Left lung (tissue), 10 donors: ENCODE results near the gene CEMIP2. TPM values are rescaled to one million over a fixed set of nuclear protein-coding genes. Genes with fewer than 3 reads are reported as not detected.
"Not testable (repeated sequence)": the region's sequence is repeated elsewhere in the genome, so short reads cannot be mapped to it uniquely, and the experiment has no call there.

Source experiments
- ATAC-seq: fragments of 200-7000 bp; cut with Tn5 transposase; one replicate; pipeline ENCODE4 v1.9.1; 2020; ENCODE audit warnings: moderate library complexity
- DNase-seq, 4 donors: peaks; one replicate each; pipeline ENCODE4 v3.0.0-alpha.2; 2013 to 2020
- H3K27ac ChIP-seq, 2 donors: fragments of 200-600 bp; sonication (generic) in 1 of 2; one replicate each; pipeline versions ENCODE4 v1.5.0 to v1.8.0; 2020 to 2021
- H3K27me3 ChIP-seq, 2 donors: fragments of 200-600 bp; sonication (generic) in 1 of 2; one replicate each; pipeline versions ENCODE4 v1.5.0 to v1.8.0; 2020 to 2021
- H3K36me3 ChIP-seq, 2 donors: fragments of 200-600 bp; sonication (generic) in 1 of 2; one replicate each; pipeline versions ENCODE4 v1.5.0 to v1.8.0; 2020 to 2021
- H3K4me1 ChIP-seq, 2 donors: fragments of 200-600 bp; one replicate each; pipeline ENCODE4 v1.8.0; 2021
- H3K4me3 ChIP-seq, 2 donors: fragments of 200-600 bp; sonication (generic) in 1 of 2; one replicate each; pipeline versions ENCODE4 v1.5.0 to v1.8.0; 2020 to 2021; ENCODE audit warnings: mild to moderate bottlenecking in 1 of 2
- H3K9me3 ChIP-seq, 2 donors: fragments of 200-600 bp; sonication (generic) in 1 of 2; one replicate each; pipeline versions ENCODE4 v1.5.0 to v1.8.0; 2020 to 2021
- CTCF ChIP-seq, 2 donors: fragments of 200-600 bp; sonication (generic) in 1 of 2; IDR thresholded peaks; one replicate each; pipeline versions ENCODE4 v1.5.0 to v1.8.0; 2021; ENCODE audit warnings: antibody characterized with exemption in 2 of 2
- intact Hi-C, 2 donors: fragments of 100-400 bp; cut with DNase I; formaldehyde crosslinking; loops; one replicate each; pipeline versions ENCODE4 v1.11.2 to v1.14.2; 2022
- polyA plus RNA-seq, 6 donors: library from polyadenylated mRNA; unstranded; fragments of 120-200 nt; gene quantifications; one replicate each; pipeline ENCODE4 v1.2.1, GENCODE V29; 2013; ENCODE audit not compliant: insufficient read length in 6 of 6
- total RNA-seq, 2 donors: library from RNA; stranded (reverse); fragmentation: NEBNext Ultra II Directional; extraction: Animal tissue kit (Norgen Biotek cat#: 25700); gene quantifications; one replicate each; pipeline ENCODE4 v1.2.1, GENCODE V29; 2021
- donor health status: DM: no; HTN: yes; CAD: no.
- donor health status: DM: no; HTN: no; CAD: no.

Gene CEMIP2
- total and polyA plus RNA-seq, 8 donors, result 48.0 to 111 (median 54.4) TPM

DNA sequence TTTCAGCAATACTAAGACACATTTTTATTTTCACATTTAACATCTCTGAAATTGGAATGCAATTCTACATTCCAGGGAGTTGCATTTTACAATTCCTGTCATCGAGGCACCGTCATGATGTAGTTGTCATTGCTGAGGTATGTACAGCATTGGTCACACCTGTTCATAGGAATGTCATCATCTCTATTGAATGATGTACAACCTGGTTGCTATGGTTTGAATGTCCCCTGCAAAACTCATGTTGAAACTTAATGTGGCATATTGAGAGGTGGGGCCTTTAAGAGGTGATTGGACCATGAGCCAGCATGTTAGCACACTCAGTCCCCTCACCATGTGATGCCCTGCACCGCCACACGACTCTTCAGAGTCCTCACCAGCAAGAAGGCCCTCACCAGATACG, 103.1 kb downstream of the CEMIP2 start:
- Histone ChIP-seq H3K36me3 (no peaks in the 10 kb centered on the region), H3K27me3 (no peaks in the 10 kb centered on the region), H3K9me3 (no peaks in the 10 kb centered on the region), H3K4me3 (no peak overlapping the region), H3K4me1 (peaks cover 0 to 9% of the 10 kb centered on the region in 2 donors), H3K27ac (no peak overlapping the region)
- TF ChIP-seq CTCF (IDR thresholded peaks at IDR 0.05), result no peak
- no peak for DNase-seq
- no peak for ATAC-seq
- intact Hi-C loops, result no loop called here

DNA sequence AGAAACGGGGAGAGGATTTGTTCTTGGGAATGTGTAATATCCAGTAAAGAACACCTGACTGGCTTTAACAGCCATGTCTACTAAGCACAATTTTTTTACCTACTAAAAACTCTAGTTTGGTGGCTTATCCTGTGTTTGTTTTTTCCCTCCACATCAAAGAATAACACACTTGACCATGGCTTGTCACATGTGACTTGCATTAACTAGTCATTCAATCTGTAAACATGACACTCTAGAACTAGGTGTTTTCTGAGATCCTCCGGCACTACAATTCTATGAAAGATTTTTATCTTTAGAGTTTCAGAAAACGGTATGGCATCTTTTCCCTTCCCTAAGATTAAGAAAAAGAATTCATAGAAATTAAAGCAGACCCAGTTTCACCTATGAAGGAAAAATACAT, 103.7 kb downstream of the CEMIP2 start:
- TF ChIP-seq CTCF (IDR thresholded peaks at IDR 0.05), result no peak
- H3K27ac ChIP-seq, result no peak overlapping the region
- H3K27me3 ChIP-seq, result no peaks in the 10 kb centered on the region
- no peaks in the 10 kb centered on the region for H3K36me3 ChIP-seq
- H3K4me3 ChIP-seq, result no peak overlapping the region
- DNase-seq (no peak), ATAC-seq (no peak)
- intact Hi-C loops, result no loop called here
- H3K9me3 ChIP-seq, result no peaks in the 10 kb centered on the region
- H3K4me1 ChIP-seq, result peaks cover 0 to 9% of the 10 kb centered on the region in 2 donors

GRCh38 chr9:71663931-71664459, 104.3 kb downstream of the CEMIP2 start:
- H3K4me3 ChIP-seq, result no peak overlapping the region
- no peak for TF ChIP-seq CTCF (IDR thresholded peaks at IDR 0.05)
- H3K27ac ChIP-seq, result peak overlapping the region; percentile 9 to 46
- peaks cover 0 to 9% of the 10 kb centered on the region in 2 donors for H3K4me1 ChIP-seq
- no peaks in the 10 kb centered on the region for H3K9me3 ChIP-seq
- no peak for ATAC-seq
- DNase-seq, result no peak
- no peaks in the 10 kb centered on the region for H3K36me3 ChIP-seq
- intact Hi-C loops, result no loop called here
- no peaks in the 10 kb centered on the region for H3K27me3 ChIP-seq

GRCh38 chr9:71663216-71663615, 105.1 kb downstream of the CEMIP2 start:
- ATAC-seq (no peak), DNase-seq (no peak)
- H3K27me3 ChIP-seq, result no peaks in the 10 kb centered on the region
- peak overlapping the region; percentile 9 to 56 for H3K27ac ChIP-seq
- H3K4me1 ChIP-seq, result peaks cover 0 to 9% of the 10 kb centered on the region in 2 donors
- no peaks in the 10 kb centered on the region for H3K9me3 ChIP-seq
- no peak overlapping the region for H3K4me3 ChIP-seq
- intact Hi-C loops, result no loop called here
- no peaks in the 10 kb centered on the region for H3K36me3 ChIP-seq
- TF ChIP-seq CTCF (IDR thresholded peaks at IDR 0.05), result no peak

GRCh38 chr9:71662082-71662481, 106.2 kb downstream of the CEMIP2 start:
- Histone ChIP-seq H3K27ac (no peak overlapping the region), H3K4me1 (peaks cover 0 to 9% of the 10 kb centered on the region in 2 donors), H3K9me3 (no peaks in the 10 kb centered on the region), H3K4me3 (no peak overlapping the region), H3K36me3 (no peaks in the 10 kb centered on the region), H3K27me3 (no peaks in the 10 kb centered on the region)
- TF ChIP-seq CTCF (IDR thresholded peaks at IDR 0.05), result no peak
- ATAC-seq, result no peak
- DNase-seq, result peak in 2 of 4 donors; percentile 68 to 73
- intact Hi-C loops, result no loop called here

GRCh38 chr9:71657276-71657675, 111.0 kb downstream of the CEMIP2 start:
- ATAC-seq, H3K4me3 ChIP-seq, H3K36me3 ChIP-seq, H3K27ac ChIP-seq, DNase-seq, H3K4me1 ChIP-seq, H3K27me3 ChIP-seq, intact Hi-C loops, H3K9me3 ChIP-seq: not testable (repeated sequence)
